Measurements from ENCODE around the gene MIA. TPM values are rescaled to one million over a fixed set of nuclear protein-coding genes. Genes with fewer than 3 reads are reported as not detected.

The MIA gene
- total and polyA plus RNA-seq, 2 of the 8 experiments (the other 6 are each of a cell fraction or from before 2014, with no cell fraction given) = not detected

- no peaks in the 10 kb centered on the region for H3K79me2 ChIP-seq (ENCODE audit: control insufficient read depth in 1 of 2, insufficient read depth in 2 of 2, low read length in 2 of 2)
- H4K5ac ChIP-seq (ENCODE audit: insufficient read length, low read depth, low read length) = no peak overlapping the region
- no peak overlapping the region for H2AK5ac ChIP-seq (ENCODE audit: low read depth, low read length)
- TF ChIP-seq FOSL1 (IDR thresholded peaks at IDR 0.05; ENCODE audit: insufficient read depth, low read depth, low read length) (no peak), SRF (IDR thresholded peaks at IDR 0.05; ENCODE audit: low read depth, low read length) (no peak), ZNF274 (IDR thresholded peaks at IDR 0.05; ENCODE audit: borderline replicate concordance, extremely low read depth, low read length) (no peak), MAFK (IDR thresholded peaks at IDR 0.05; ENCODE audit: low read depth, low read length) (no peak)
- no peaks in the 10 kb centered on the region for H3K23me2 ChIP-seq (ENCODE audit: low read depth, low read length)
- FAIRE-seq (no peak), DNase-seq (ENCODE audit: low read depth in 1 of 2, low spot score in 2 of 2) (no peak)
- H3K23ac ChIP-seq (ENCODE audit: insufficient read length) = no peak overlapping the region
- ChIA-PET CTCF (ENCODE audit: partially characterized antibody) (interaction anchor here (1.0 to 2.3 kb wide), 4 partner anchors 10 to 87 kb away, joined by 3 to 10 read pairs (median 4); partner anchors contain the start of genes COQ8B and ITPKC), POLR2A (ENCODE audit: partially characterized antibody) (interaction anchor here (1.0 to 3.0 kb wide), 6 partner anchors 10 to 91 kb away, joined by 3 to 10 read pairs (median 6); partner anchors contain the start of genes ACTMAP, COQ8B and ITPKC)
- no peak overlapping the region for H3K56ac ChIP-seq (replicated peaks; ENCODE audit: insufficient read length, low read depth, low read length)
- no peak overlapping the region for H4K91ac ChIP-seq (replicated peaks; ENCODE audit: insufficient read length, low read length)
- peaks cover 0 to 2% of the 10 kb centered on the region in 2 experiments for H4K20me1 ChIP-seq (replicated peaks in 1 of 2; ENCODE audit: control insufficient read depth in 1 of 2, insufficient read depth in 2 of 2, low read length in 2 of 2)
- no peak overlapping the region for H2BK12ac ChIP-seq (ENCODE audit: low read depth, low read length)
- no peak overlapping the region for H3K27ac ChIP-seq (ENCODE audit: low read depth, low read length)
- no peaks in the 10 kb centered on the region for H3K9me3 ChIP-seq (ENCODE audit: insufficient read depth in 2 of 2, low read depth in 1 of 2, low read length in 1 of 2)
- no peak overlapping the region for H2BK15ac ChIP-seq (ENCODE audit: low read length)
- no peaks in the 10 kb centered on the region; the same call in 1 of the 2 replicates for H3K79me1 ChIP-seq (ENCODE audit: low read depth, low read length)
- no peak overlapping the region for H3K4me2 ChIP-seq (ENCODE audit: insufficient read depth in 1 of 2, low read depth in 2 of 2, low read length in 2 of 2)
- H3K18ac ChIP-seq (ENCODE audit: extremely low read depth, low read length) = no peak overlapping the region
- H3K4ac ChIP-seq (replicated peaks; ENCODE audit: insufficient read length, low read depth, low read length) = no peak overlapping the region
- no peak overlapping the region for H2AFZ ChIP-seq (ENCODE audit: low read length)
- H3K36me3 ChIP-seq (ENCODE audit: control insufficient read depth in 2 of 4, insufficient read depth in 4 of 4, low read length in 3 of 4) = peaks cover 4 to 31% (median 22%) of the 10 kb centered on the region in 4 experiments; a peak in 6 of 8 replicates
- no peaks in the 10 kb centered on the region; a peak in 1 of 7 replicates for H3K4me1 ChIP-seq (replicated peaks in 1 of 4; ENCODE audit: control insufficient read depth in 3 of 4, insufficient read depth in 4 of 4, low read length in 3 of 4)
- H4K8ac ChIP-seq (ENCODE audit: extremely low read depth, insufficient read depth, low read length) = no peak overlapping the region
- 96% methylated on average over 12 of the region's 13 CpGs; no CpG with 5 or more reads in 1 of the 2 experiments for WGBS, 2 experiments (ENCODE audit: extremely low coverage in 1 of 2, insufficient coverage in 1 of 2, insufficient read length in 1 of 2, insufficient replicate concordance in 2 of 2, low coverage in 1 of 2, low lambda C conversion rate in 2 of 2, missing lambda C conversion rate in 1 of 2)
- no peak overlapping the region for H3K4me3 ChIP-seq (ENCODE audit: extremely low read depth in 1 of 4, insufficient read depth in 2 of 4, low read depth in 3 of 4, low read length in 4 of 4)
- H2BK20ac ChIP-seq (ENCODE audit: low read length) = no peak overlapping the region
- H3K14ac ChIP-seq (ENCODE audit: insufficient read length) = no peak overlapping the region
- no peak overlapping the region for H2BK5ac ChIP-seq (ENCODE audit: low read depth, low read length)
- no peak overlapping the region for H2BK120ac ChIP-seq (replicated peaks; ENCODE audit: low read depth, low read length)
- H3K27me3 ChIP-seq (replicated peaks in 1 of 4; ENCODE audit: control insufficient read depth in 3 of 4, extremely low read depth in 1 of 4, insufficient read depth in 3 of 4, low read length in 3 of 4) = no peaks in the 10 kb centered on the region
- no peak overlapping the region for H3K9ac ChIP-seq (replicated peaks in 1 of 4; ENCODE audit: extremely low read depth in 1 of 4, low read depth in 3 of 4, low read length in 3 of 4)
These were observed 42.2 kb upstream of the MIA start for GRCh38 chr19:40733149-40733548.

All from H1 (cell line).